Transverse colon (tissue), 3 donors: ENCODE data around the gene DPM2.

ENCODE experiments used
- CTCF ChIP-seq, 5 experiments: fragments of 200-600 bp in 3 of 5; fragments of 450-650 bp in 2 of 5; sonication (generic) in 3 of 5; IDR thresholded peaks; 1 replicate in 2 of 5; 2 replicates in 3 of 5; pipeline ENCODE4 v1.5.1; 2016 to 2017; ENCODE audit warnings: antibody characterized with exemption in 5 of 5, inconsistent platforms in 3 of 5, mild to moderate bottlenecking in 2 of 5, moderate library complexity in 1 of 5
- POLR2A ChIP-seq: fragments of 450-650 bp; IDR thresholded peaks from one replicate; pipeline ENCODE4 v1.6.1; 2016; ENCODE audit warnings: antibody characterized with exemption, mild to moderate bottlenecking, moderate library complexity

GRCh38 chr9:127983847-127984289 is 46.2 kb upstream of the DPM2 start:
- TF ChIP-seq POLR2A (no peak), CTCF (IDR thresholded peaks at IDR 0.05) (no peak)
